Progenitor cell of endocrine pancreas (in vitro differentiated cells): Measurements from ENCODE around the gene OR4C15. TPM values are rescaled to one million over a fixed set of nuclear protein-coding genes. Genes with fewer than 3 reads are reported as not detected.

Experiments used
- DNase-seq: peaks from one replicate; pipeline ENCODE4 v3.0.0; 2021; ENCODE audit warnings: low spot score; ENCODE audit not compliant: unreplicated experiment
- H3K27ac Mint-ChIP-seq: 2 replicates; pipeline ENCODE4 v1.8.0; 2021; ENCODE audit warnings: mild to moderate bottlenecking, moderate library complexity, mixed read lengths
- H3K27me3 Mint-ChIP-seq: 2 replicates; pipeline ENCODE4 v1.8.0; 2021; ENCODE audit warnings: mixed read lengths
- H3K36me3 Mint-ChIP-seq: 2 replicates; pipeline ENCODE4 v1.8.0; 2022; ENCODE audit warnings: mixed read lengths; ENCODE audit not compliant: insufficient read depth
- H3K4me1 Mint-ChIP-seq: 2 replicates; pipeline ENCODE4 v1.8.0; 2021; ENCODE audit warnings: low read depth, mixed read lengths
- H3K4me3 Mint-ChIP-seq: 2 replicates; pipeline ENCODE4 v1.8.0; 2021; ENCODE audit warnings: low read depth, mild to moderate bottlenecking, moderate library complexity, mixed read lengths
- H3K9me3 Mint-ChIP-seq: 2 replicates; pipeline ENCODE4 v1.8.0; 2021; ENCODE audit warnings: low read depth, mixed read lengths
- CTCF ChIP-seq: fragments of 200-600 bp; sonication (generic); IDR thresholded peaks from one replicate; pipeline ENCODE4 v1.5.0; 2021; ENCODE audit warnings: antibody characterized with exemption, mild to moderate bottlenecking; ENCODE audit not compliant: unreplicated experiment
- long read RNA-seq: library from polyadenylated mRNA; unstranded; transcript quantifications from one replicate; pipeline ENCODE4 v2.0.0, GENCODE V29; 2020
- total RNA-seq: library from RNA; stranded (reverse); gene quantifications from 2 replicates; pipeline ENCODE4 v1.2.1, GENCODE V29; 2021

Gene OR4C15
- total RNA-seq, result not detected in 2 replicates
- long read RNA-seq, result 0 reads

- Mint-ChIP-seq H3K27me3 (no peaks in the 10 kb centered on the region), H3K4me3 (no peak within 1 kb of the TSS), H3K9me3 (peaks cover 48% of the 10 kb centered on the region), H3K27ac (no peak within 1 kb of the TSS), H3K4me1 (no peaks in the 10 kb centered on the region), H3K36me3 (peaks cover 5% of the 10 kb centered on the region)
- no peak for DNase-seq
- no peak for TF ChIP-seq CTCF
These were observed at the start of gene OR4C15 for GRCh38 chr11:55554169-55554568. Gene OR4C15 (plus strand): TSS chr11:55554469. CDS start chr11:55554469, 0 bp downstream.

- peaks cover 1% of the 10 kb centered on the region for H3K36me3 Mint-ChIP-seq
These were observed 17.6 kb downstream of the OR4C15 start, which contains the start of gene OR4C16 for GRCh38 chr11:55571828-55572227. Gene OR4C16 (plus strand): TSS chr11:55572128. CDS start chr11:55572128, 0 bp downstream.

GRCh38 chr11:55572548-55572947 lies 18.3 kb downstream of the OR4C15 start:
- Mint-ChIP-seq H3K4me3 (no peak overlapping the region), H3K27ac (no peak overlapping the region), H3K36me3 (peaks cover 1% of the 10 kb centered on the region), H3K4me1 (no peaks in the 10 kb centered on the region), H3K9me3 (peaks cover 47% of the 10 kb centered on the region), H3K27me3 (no peaks in the 10 kb centered on the region)
- TF ChIP-seq CTCF, result no peak
- DNase-seq, result no peak

More at GRCh38 chr11:55571828-55572227, 17.6 kb downstream of the OR4C15 start, which contains the start of gene OR4C16:
- DNase-seq, result no peak
- no peaks in the 10 kb centered on the region for H3K4me1 Mint-ChIP-seq
- no peak for TF ChIP-seq CTCF
- H3K9me3 Mint-ChIP-seq, result peaks cover 40% of the 10 kb centered on the region
- H3K27ac Mint-ChIP-seq, result no peak within 1 kb of the TSS
- H3K27me3 Mint-ChIP-seq, result no peaks in the 10 kb centered on the region
- no peak within 1 kb of the TSS for H3K4me3 Mint-ChIP-seq

Other genes starting within 250 kb of the OR4C15 start
- gene OR4A16, start 211.3 kb upstream of the OR4C15 start, total RNA-seq, result not detected in 2 replicates
- not detected in 2 replicates for gene OR4A15, start 186.5 kb upstream of the OR4C15 start, total RNA-seq
- gene OR4C16, start 17.7 kb downstream of the OR4C15 start, total RNA-seq, result not detected in 2 replicates
- not detected in 2 replicates for gene OR4C11, start 53.2 kb downstream of the OR4C15 start, total RNA-seq
- gene OR4P4, start 80.6 kb downstream of the OR4C15 start, total RNA-seq, result not detected in 2 replicates
- gene OR4S2, start 93.9 kb downstream of the OR4C15 start, total RNA-seq, result not detected in 2 replicates
- not detected in 2 replicates for gene OR4C6, start 107.7 kb downstream of the OR4C15 start, total RNA-seq
- gene OR5D13, start 219.0 kb downstream of the OR4C15 start, total RNA-seq, result not detected in 2 replicates
- gene OR5D14, start 241.1 kb downstream of the OR4C15 start, total RNA-seq, result not detected in 2 replicates